ENCODE results near the gene FAM13C. TPM values are rescaled to one million over a fixed set of nuclear protein-coding genes. Genes with fewer than 3 reads are reported as not detected.

The FAM13C gene
- total and polyA plus RNA-seq, 9 of the 15 experiments (the other 6 are each of a cell fraction or from before 2014, with no cell fraction given), result not detected

GRCh38 chr10:59268460-59268859 lies 93.9 kb downstream of the FAM13C start:
- Histone ChIP-seq H3K9me3 (replicated peaks; ENCODE audit: control insufficient read depth, insufficient read depth, low read depth, low read length) (no peaks in the 10 kb centered on the region; the same call in 1 of the 2 replicates), H3K36me3 (ENCODE audit: control insufficient read depth, insufficient read depth, low read length) (no peaks in the 10 kb centered on the region), H3K79me2 (ENCODE audit: control insufficient read depth, insufficient read depth, low read length) (no peaks in the 10 kb centered on the region), H4K20me1 (replicated peaks; ENCODE audit: control insufficient read depth, insufficient read depth, low read length) (no peaks in the 10 kb centered on the region), H2AFZ (ENCODE audit: low read depth, low read length) (no peak overlapping the region), H3K4me2 (ENCODE audit: insufficient read depth, low read length) (no peak overlapping the region), H3K27me3 (ENCODE audit: control insufficient read depth in 2 of 2, insufficient read depth in 2 of 2, low read length in 2 of 2) (no peaks in the 10 kb centered on the region), H3K27ac (ENCODE audit: extremely low read depth, low read depth, low read length) (no peak overlapping the region), H3K9ac (ENCODE audit: insufficient read depth in 1 of 2, low read depth in 2 of 2, low read length in 2 of 2) (no peak overlapping the region), H3K9me1 (ENCODE audit: control insufficient read depth, insufficient read depth, low read length) (no peaks in the 10 kb centered on the region), H3K4me3 (no peak overlapping the region), H3K4me1 (replicated peaks in 1 of 2; ENCODE audit: control insufficient read depth in 2 of 2, insufficient read depth in 2 of 2, low read length in 2 of 2) (no peaks in the 10 kb centered on the region)
- no TSS peak for BruUV-seq (replicated peaks)
- in situ Hi-C loops (cut with MboI) (no loop called here), intact Hi-C loops (cut with micrococcal nuclease) (no loop called here)
- TF ChIP-seq ARID4B (CRISPR knock-in tag; IDR thresholded peaks at IDR 0.05), result no peak
- TF ChIP-seq XRCC3 (IDR thresholded peaks at IDR 0.05), result no peak
- TF ChIP-seq MLLT1 (IDR thresholded peaks at IDR 0.05), result no peak
- TF ChIP-seq ZNF140 (CRISPR knock-in tag; IDR thresholded peaks at IDR 0.05), result no peak
- no peak for TF ChIP-seq MNT (conservative IDR thresholded peaks at IDR 0.05)
- TF ChIP-seq TBP (optimal IDR thresholded peaks at IDR 0.05; ENCODE audit: low read depth, low read length), result no peak
- ATAC-seq (no peak), FAIRE-seq (no peak), DNase-seq (ENCODE audit: extremely low read depth in 1 of 4, low spot score in 3 of 4) (no peak)
- WGBS (ENCODE audit: insufficient coverage, low coverage, missing lambda C conversion rate), result 0% methylated on average over 7 of the region's 7 CpGs
- CTCF ChIA-PET (ENCODE audit: low intra/inter-chr PET ratio), result no interaction called here
- POLR2A ChIA-PET, result no interaction called here
